Pulmonary artery endothelial cell (primary cell): ENCODE data around the gene PRH2. TPM values are rescaled to one million over a fixed set of nuclear protein-coding genes. Genes with fewer than 3 reads are reported as not detected.

Source experiments
- DNase-seq: peaks from one replicate; pipeline ENCODE4 v3.0.0-alpha.2; 2011; ENCODE audit warnings: low read depth, low spot score
- total RNA-seq: library from RNA; depleted of rRNA; stranded (reverse); fragments of >200 nt; gene quantifications from 2 replicates; pipeline ENCODE4 v1.2.3, GENCODE V29; 2014

PRH2 gene
- not detected in 2 replicates for total RNA-seq

DNA sequence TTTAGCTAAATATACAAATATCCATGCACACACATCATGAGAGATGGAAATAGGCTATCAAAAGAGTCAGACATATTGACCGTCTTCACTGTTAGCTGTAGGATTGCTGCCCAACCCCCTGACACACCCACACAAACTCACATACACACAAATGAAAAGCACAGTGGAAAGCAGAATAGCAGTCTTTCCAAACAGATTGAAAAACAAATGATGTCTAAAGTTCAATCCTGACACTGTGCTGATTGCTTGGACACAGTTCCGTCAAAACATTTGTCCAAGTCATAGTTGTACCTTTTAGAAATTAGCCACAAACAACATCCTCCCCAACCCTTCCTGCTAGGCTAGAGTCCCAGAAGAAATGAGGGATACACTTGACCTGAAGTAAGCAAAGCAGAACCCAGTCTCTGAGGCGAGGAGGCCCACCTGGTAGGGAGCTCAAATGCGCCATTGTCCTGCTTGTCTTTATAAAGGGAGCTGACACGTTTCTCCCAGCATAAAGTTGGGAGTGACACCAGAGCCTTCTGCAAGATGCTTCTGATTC, at the start of gene PRH2:
TSS of gene PRH2 (plus strand) at position 491 of the 541 bp plus-strand sequence. CDS start at position 529, 38 bp downstream.
- DNase-seq = no peak

DNA sequence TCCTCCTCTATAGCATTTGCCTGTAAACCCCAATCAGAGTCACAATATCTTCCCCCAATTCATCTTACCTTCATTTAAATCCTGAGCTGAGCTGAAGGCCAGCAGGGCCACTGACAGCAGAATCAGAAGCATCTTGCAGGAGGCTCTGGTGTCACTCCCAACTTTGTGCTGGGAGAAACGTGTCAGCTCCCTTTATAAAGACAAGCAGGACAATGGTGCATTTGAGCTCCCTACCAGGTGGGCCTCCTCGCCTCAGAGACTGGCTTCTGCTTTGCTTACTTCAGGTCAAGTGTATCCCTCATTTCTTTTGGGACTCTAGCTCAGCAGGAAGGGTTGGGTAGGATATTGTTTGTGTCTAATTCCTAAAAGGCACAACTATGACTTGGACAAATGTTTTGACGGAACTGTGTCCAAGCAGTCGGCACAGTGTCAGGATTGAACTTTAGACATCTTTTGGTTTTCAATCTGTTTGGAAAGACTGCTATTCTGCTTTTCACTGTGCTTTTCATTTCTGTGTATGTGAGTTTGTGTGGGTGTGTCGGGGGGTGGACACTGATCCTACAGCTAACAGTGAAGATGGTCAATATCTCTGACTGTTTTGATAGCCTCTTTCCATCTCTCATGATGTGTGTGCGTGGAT, 44.8 kb upstream of the PRH2 start, which contains the start of gene PRH1:
TSS of gene PRH1 (minus strand) at position 170 of the 640 bp plus-strand sequence. CDS start at position 132, 38 bp downstream.
- no peak for DNase-seq

DNA sequence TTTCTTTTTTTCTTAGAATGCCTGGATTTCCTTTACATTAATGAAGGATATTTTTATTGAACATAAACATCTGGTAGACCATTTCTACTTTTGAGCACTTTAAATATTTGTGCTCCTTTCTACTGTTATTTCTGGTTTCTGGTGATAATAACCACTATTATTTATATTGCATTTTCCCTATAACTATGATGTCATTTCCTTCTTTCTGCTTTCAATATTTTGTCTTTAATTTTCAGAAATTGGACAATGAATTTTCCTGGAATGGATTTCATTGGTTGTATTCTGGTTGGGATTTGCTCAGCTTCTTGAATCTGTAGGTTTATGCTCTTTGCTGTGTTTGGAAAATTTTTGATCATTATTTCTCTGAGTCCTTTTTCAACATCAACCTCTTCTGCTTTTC, 39.8 kb upstream of the PRH2 start:
- DNase-seq = no peak

DNA sequence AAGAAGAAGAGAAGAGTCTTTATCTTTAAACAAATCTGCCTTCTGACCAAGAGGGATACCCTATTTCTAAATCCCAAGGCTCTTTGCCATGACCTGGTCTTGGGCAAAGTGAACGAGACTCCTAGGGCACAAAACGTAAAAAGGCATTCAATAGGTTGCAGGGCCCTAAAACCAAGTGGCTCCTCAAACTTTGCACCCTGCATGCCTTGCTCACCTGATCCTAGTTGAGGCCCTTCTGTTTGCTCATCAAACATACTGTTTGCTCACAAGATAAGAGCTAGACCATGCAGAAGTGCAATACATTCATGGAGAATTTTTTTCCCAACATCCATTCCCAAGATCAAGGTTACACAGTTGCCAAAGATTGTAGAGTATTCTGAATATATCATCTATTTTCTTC, 37.1 kb upstream of the PRH2 start:
- no peak for DNase-seq

DNA sequence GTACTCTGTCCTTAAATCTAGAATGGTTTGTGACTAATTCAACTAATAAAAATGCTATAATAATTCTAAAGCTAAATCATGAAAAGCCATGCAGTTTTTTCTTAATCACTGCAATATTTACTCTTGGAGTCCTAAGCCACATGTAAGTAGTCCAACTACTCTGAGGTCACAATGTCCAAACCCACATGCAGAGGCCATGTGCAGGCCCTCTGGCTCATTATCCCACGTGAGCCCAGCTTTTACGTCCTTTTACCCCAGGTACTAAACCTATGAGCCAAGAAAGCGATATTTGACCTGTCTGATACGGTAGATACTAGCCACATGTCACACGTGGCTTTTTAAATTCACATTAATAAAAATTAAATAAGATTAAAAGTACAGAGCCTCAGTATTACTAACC, 32.2 kb upstream of the PRH2 start:
- DNase-seq = no peak

DNA sequence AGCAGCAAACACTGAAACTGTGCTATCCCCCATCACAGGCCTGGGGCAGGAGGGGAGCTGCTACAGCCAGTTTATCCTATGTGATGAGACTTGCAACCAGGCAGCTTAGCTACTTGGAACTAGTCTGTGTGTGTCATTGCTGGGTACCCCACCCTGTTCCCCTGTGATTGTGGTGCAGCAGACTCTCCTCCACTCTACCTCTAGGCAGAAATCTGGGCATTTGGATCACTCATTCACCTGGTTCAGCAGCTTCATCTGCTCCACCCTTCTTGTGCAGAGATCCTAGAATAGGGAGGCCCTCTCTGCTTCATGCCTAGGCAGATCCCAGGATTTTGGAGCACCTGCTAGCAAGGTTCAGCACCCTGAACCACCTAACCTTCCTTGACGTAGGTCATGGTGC, 28.5 kb upstream of the PRH2 start:
- DNase-seq = no peak

DNA sequence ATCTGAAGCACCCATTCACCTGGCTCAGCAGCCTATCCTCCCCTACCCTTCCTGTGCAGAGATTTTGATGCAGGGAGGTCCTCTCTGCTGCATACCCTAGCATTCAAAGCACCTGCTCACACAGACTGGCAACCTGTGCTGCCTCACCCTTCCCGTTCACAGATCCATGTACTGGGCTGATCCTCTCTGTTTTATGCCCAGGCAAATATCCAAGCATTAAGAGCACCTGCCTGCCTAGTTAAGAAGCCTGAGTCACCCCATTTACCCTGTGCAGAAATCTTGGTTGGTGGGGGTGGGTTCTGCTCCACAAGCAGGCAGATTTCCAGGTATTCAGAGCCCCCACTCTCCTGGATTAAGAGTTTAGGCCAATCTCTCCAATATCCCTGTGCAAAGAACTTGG, 28.1 kb upstream of the PRH2 start:
- no peak for DNase-seq

DNA sequence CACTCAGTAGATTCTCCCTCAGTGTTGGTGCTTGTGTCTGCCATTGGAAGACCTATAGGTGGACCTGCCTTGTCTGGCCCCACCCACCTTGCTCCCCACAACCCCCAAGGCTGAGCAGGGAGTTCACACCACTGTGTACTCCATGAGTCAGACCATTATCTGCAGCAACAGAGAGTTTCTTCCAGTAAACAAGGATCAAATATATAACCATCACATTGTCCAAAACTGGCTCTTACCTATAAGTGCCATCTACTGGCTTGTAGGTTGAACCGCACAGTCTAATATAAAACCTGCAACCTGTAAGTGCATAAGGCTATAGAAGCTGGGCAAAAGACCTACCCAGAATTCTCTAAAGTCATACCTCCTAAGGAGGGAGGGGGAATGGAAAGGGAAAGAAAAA, 27.6 kb upstream of the PRH2 start:
- DNase-seq = no peak

DNA sequence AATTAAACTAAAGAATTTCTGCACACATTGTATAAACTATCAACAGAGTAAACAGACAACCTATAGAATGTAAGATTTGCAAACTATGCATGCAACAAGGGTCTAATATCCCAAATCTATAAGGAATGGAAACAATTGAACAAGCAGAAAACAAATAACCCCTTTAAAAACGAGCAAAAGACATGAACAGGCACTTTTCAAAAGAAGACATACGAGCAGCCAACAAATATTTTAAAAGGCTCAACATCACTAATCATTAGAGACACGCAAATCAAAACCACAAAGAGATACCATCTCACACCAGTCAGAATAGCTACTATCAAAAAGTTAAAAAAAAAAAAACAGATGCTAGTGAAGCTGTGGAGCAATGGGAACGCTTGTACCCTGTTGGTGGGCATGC, 24.4 kb upstream of the PRH2 start:
- no peak for DNase-seq

DNA sequence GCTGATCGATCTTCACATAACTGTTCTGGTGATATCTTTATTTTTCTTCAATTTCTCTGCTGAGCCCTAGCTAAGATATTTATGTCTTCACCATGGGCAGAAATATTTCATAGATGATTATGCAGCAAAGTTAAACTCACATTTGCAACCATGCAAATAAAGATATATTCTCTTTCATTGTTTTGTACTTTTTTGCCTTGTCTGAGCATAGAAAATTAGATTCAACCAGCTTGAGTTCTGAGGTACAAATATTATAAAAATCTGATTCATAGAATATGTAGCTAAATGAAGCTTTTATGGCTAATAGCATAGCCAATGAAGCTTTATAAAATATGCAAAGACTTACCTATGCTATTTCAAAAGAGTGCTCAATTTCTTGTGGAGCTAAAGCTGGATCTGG, 19.6 kb upstream of the PRH2 start, which contains the start of gene TAS2R13:
TSS of gene TAS2R13 (minus strand) at position 101 of the 400 bp plus-strand sequence. CDS start 264 bp downstream, outside the sequence.
- no peak for DNase-seq

DNA sequence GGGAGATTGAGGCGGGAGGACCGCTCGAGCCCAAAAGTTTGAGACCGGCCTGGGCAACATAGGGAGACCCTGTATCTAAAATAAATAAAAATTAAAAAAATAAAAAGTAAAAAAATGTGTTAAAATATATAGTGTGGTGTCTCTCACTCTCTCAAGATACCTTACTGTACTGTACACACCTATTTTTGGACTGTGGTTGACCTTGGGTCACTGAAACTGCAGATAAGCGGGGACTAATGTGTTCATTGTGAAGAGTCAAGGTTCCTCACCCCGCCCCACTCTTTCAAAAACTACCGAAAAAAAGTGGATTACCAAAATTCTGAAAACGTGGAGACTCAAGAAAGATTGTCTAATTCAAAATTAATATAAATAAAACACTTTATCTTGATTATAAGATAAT, 18.7 kb upstream of the PRH2 start:
- DNase-seq = no peak

DNA sequence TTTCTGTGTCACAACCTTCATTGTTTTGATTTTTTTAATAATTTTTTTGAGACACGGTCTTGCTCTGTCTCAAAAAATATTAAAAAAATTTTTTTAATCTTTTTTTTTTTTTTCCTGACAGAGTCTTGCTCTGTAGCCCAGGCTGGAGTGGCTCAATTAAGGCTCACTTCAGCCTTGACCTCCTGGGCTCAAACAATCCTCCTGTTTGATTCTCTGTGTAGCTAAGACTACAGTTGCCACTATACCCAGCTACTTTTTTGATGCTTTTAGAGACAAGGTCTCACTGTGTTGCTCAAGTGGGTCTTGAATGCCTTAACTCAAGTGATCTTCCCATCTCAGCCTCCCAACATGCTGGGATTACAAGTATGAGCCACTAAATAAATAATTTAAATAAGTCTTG, 9.2 kb upstream of the PRH2 start:
- no peak for DNase-seq

DNA sequence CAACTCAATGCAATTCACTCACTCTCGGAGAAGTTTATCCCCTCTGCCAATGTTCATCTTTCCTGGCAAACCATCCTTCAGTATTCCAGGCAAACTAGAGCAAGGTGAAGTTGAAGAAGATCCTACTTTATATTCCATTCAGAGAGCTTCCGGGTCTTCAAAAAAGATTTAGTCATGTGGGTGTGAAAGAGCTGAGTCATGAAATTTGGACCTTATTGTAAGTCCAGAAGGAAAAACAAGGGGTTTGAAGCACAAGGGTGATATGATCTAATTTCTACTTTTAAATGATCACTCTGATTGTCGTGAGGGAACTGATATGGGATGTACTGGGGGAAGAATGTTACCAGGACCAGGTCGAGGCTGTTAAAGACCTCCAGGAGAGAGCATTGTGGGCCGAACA, 2.8 kb upstream of the PRH2 start:
- no peak for DNase-seq

DNA sequence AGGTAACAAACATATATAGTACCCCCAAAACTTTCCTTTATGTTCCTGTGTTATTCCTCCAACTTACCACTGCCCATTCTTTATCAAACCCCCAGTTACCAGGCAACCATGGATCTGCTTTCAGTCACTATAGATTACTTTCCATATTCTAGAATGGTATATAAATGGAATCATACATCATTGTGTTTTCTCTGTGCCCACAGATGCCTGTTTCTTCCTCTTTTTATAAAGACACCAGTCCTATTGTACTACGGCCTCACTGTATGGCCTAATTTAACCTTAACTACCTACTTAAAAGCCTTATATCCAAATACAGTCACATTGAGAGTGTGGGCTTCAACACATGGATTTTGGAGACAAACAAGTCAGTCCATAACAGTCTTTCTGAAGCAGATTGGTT, 7.5 kb downstream of the PRH2 start:
- DNase-seq = no peak

DNA sequence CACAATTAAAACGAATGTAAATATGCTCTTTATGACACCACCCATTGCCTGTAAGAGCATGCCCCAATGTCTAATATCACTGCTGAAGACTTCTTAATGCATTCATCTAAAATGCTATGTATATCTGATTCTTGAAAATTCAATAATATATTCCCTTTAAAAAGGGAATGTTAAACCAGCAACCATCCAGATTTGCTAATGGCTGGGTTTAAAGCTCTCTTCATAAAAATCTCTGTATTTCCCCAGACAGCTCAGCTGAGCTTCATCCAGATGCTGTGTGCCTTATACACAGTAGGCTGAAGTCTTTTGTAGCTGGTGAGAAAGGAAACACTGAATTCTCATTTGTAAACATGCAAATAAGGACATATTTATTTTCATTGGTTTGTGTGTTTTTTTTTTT, 10.1 kb downstream of the PRH2 start, which contains the start of gene TAS2R14:
TSS of gene TAS2R14 (minus strand) at position 101 of the 400 bp plus-strand sequence. CDS start at position 45, 56 bp downstream.
- DNase-seq = no peak

DNA sequence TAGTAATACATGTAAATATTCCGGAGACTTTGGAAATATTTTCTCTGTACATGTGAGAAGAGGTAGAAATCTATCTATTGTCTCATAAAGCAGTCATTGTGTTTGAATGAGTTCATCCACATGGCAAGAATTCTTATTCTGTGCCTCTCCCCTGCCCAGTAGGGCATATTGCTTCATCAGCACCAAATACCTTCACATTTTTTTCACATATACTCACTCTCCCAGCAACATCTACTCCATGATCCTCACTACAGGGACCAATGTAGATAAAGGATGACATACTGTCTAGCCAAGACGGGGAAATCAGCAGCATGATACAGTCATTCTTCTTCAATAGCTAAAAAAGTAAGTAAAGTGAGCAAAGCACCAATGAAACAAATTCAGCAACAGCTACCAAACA, 11.4 kb downstream of the PRH2 start:
- DNase-seq = no peak

DNA sequence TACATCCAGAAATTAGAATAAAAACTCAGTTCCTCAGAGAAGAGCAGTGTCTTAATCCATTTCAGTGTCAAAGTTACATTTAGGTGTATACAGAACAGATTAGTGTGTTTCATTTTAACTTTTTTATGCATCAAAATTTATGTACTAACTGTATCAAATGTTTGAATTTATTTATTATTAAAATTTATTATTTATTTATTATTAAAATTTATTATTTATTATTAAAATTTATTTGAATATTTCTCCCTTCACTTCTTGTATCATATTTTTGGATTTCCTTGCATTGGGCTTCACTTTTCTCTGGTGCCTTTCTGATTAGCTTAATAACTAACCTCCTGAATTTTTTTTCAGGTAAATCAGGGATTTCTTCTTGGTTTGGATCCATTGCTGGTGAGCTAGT, 12.3 kb downstream of the PRH2 start:
- DNase-seq = no peak

DNA sequence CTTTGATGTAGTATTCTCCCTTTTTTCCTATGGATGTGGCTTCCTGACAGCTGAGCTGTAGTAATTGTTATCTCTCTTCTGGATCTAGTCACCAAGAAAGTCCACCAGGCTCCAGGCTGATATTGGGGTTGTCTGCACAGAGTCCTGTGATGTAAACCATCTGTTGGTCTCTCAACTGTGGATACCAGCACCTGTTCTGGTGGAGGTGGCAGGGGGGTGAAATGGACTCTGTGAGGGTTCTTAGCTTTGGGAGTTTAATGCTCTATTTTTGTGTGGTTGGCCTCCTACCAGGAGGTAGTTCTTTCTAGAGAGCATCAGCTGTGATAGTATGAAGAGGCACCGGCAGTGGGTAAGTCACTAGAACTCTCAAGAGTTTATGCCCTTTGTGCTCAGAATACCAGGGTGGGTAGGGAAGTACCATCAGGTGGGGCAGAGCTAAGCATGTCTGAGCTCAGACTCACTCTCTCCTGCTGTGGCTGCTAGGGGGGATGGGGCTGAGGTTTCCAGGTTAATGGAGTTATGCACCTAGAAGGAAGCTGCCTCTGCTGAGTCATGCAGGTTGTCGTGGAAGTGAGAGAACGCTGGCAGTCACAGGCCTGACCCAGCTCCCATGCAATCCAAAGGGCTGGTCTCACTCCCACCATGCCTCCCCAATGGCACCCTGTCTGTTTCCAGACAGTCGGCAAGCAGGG, 13.0 kb downstream of the PRH2 start:
- DNase-seq = no peak

DNA sequence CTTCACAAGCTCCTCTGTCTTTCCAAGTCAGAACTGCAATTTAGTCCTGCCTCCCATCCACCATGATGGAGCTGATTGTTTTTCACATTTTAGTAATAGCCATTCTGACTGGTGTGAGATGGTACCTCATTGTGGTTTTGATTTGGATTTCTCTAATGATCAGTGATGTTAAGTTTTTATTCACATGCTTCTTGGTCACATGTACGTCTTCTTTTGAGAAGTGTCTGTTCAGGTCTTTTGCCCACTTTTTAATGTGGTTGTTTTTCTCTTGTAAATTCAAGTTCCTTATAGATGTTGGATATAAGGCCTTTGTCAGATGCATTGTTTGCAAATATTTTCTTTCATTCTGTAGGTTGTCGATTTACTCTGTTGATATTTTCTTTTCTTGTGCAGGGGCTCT, 14.1 kb downstream of the PRH2 start:
- DNase-seq = no peak

DNA sequence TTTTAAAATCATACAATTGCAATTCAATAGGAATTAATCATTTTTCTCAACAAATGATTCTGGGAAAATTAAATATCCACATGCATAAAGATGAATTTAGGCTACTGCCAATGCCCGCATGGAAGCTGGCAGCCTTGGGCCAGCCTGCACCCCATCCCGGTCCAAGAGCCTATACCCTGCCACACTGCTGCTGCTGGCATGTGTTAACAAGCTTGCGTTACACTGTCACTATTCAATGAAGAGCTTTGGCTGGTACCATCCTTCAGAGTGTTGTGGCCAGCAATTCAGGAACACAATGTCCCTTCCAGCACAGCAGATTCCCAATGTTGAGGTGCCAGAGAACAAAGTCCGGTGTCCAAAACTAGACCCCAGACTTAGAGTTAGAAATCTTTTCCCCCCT, 23.6 kb downstream of the PRH2 start:
- DNase-seq = no peak

DNA sequence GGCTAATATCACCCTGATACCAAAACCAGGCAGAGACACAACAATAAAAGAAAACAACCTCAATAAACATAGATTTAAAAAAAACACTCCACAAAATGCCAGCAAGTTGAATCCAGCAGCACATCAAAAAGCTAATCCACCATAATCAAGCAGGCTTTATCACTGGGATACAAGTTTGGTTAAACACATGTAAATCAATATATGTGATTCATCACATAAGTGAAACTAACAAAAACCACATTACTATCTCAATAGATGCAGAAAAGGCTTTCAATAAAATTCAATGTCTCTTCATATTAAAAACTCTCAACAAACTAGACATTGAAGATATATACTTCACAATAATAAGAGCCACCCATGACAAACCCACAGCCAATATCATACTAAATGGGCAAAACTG, 27.0 kb downstream of the PRH2 start:
- DNase-seq = no peak

DNA sequence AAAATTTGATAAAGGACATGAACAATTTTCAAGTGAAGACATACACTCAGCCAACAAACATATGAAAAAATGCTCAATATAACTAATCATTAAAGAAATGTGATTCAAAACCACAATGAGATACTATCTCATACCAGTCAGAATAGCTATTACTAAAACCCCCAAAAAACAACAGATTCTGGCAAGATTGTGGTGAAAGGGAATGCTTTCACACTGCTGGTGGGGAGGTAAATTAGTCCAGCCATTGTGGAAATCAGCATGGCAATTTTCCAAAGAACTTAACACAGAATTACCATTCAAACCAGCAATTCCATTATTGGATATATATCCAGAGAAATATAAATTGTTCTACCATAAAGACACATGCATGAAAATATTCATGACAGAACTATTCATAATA, 28.7 kb downstream of the PRH2 start:
- DNase-seq = no peak

DNA sequence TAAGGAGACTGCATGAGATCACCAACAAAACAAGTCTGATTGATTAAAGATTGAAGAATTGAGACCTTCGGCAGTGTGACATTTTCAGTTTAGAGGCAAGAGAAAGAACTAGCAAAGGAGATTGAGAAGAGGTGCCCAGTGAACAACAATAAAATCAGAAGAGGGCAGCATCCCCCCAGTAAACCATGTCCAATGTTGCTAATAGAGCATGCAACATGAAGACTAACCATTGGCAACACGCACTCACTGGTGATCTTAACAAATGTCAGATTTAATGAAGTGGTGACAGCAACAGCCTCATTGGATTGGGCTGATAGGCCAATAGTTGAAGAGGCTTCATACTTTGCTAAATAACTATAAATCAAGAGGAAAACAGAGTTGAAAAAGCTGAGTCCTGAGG, 30.8 kb downstream of the PRH2 start:
- peak; percentile 10 for DNase-seq
